ENCODE measurements around the gene DNAJC25.
A peak's percentile ranks its signal among the peaks of the same experiment; 100 is the strongest.

DNA sequence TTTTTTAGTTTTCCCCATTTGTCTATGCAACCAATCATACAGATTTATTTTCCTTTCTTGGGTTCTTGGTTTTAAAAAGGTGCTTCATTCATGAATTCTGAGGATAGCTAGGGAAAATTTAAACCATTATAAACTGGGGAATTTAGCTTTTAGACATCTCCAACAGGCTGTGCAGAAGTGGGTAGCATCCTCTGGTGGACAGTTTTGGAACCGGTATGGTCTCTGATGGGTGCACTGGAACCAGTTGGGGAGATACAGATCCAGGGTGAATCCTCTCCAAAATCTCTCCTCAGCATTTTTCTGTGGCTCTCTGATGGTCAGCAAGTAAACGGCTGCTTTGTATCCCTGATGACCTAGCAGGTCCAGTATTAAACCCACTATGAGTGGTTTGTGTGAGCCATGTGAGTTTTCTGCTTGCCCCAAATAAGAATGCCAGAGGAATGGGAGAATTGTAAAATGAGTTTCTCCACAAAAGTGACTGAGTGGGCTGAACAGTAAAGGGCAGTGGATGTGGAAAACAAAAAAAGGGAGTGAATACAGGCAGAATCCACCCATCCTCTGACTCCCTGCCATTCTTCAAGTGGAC is 9.1 kb upstream of the DNAJC25 start:
- TF ChIP-seq, protein P1, sequence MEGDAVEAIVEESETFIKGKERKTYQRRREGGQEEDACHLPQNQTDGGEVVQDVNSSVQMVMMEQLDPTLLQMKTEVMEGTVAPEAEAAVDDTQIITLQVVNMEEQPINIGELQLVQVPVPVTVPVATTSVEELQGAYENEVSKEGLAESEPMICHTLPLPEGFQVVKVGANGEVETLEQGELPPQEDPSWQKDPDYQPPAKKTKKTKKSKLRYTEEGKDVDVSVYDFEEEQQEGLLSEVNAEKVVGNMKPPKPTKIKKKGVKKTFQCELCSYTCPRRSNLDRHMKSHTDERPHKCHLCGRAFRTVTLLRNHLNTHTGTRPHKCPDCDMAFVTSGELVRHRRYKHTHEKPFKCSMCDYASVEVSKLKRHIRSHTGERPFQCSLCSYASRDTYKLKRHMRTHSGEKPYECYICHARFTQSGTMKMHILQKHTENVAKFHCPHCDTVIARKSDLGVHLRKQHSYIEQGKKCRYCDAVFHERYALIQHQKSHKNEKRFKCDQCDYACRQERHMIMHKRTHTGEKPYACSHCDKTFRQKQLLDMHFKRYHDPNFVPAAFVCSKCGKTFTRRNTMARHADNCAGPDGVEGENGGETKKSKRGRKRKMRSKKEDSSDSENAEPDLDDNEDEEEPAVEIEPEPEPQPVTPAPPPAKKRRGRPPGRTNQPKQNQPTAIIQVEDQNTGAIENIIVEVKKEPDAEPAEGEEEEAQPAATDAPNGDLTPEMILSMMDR (IDR thresholded peaks at IDR 0.05) = peak; percentile 46 to 78 (median 71)
- no peak for TF ChIP-seq POLR2A (IDR thresholded peaks at IDR 0.05)
